ENCODE results near the gene ATP2A1.
"Not testable (repeated sequence)": the region's sequence is repeated elsewhere in the genome, so short reads cannot be mapped to it uniquely, and the experiment has no call there.

ATP2A1 gene

DNA sequence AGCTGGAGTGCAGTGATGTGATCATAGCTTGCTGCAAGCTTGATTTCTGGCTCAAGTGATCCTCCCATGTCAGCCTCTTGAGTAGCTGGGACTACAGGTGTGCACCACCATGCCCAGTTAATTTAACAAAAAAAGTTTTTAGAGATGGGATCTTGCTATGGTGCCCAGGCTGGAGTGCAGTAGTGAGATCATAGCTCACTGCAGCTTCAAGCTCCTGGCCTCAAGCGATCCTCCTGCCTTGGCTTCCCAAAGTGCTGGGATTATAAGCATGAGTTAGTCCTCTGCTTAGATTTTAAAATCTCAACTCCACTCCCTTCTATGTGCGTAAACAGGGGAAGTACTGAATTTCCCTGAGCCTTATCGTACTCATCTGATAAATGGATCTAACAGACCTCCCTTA is 40.4 kb downstream of the ATP2A1 start:
- DNase-seq (ENCODE audit: low spot score), result no peak
- peaks cover 27% of the 10 kb centered on the region for H3K36me3 Mint-ChIP-seq (ENCODE audit: low read depth)
- no peaks in the 10 kb centered on the region for H3K4me1 Mint-ChIP-seq (ENCODE audit: low read depth)
- no peak overlapping the region for H3K4me3 Mint-ChIP-seq
- no peaks in the 10 kb centered on the region for H3K9me3 Mint-ChIP-seq
- H3K27me3 Mint-ChIP-seq (ENCODE audit: low read depth), result no peaks in the 10 kb centered on the region
- no peak overlapping the region for H3K27ac Mint-ChIP-seq

DNA sequence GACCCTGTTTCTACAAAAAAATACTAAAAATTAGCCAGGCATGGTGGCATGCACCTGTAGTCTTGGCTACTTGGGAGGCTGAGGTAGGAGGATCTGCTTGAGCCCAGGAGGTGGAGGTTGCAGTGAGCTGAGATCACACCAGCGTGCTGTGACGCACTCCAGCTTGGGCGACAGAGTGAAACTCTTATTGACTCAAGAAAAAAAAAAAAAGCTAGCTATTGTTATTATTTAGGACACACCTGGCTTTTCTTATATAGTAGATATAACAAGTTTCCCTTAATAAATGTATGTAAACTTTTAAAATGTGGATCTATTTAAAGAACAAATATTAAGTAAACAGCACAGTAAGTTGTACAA is 44.9 kb downstream of the ATP2A1 start:
- Mint-ChIP-seq H3K4me3 (peak overlapping the region; percentile 70), H3K9me3 (no peaks in the 10 kb centered on the region), H3K4me1 (ENCODE audit: low read depth) (peaks cover 9% of the 10 kb centered on the region), H3K27ac (peak overlapping the region; percentile 78), H3K27me3 (ENCODE audit: low read depth) (no peaks in the 10 kb centered on the region), H3K36me3 (ENCODE audit: low read depth) (peaks cover 15% of the 10 kb centered on the region)
- DNase-seq (ENCODE audit: low spot score), result no peak

DNA sequence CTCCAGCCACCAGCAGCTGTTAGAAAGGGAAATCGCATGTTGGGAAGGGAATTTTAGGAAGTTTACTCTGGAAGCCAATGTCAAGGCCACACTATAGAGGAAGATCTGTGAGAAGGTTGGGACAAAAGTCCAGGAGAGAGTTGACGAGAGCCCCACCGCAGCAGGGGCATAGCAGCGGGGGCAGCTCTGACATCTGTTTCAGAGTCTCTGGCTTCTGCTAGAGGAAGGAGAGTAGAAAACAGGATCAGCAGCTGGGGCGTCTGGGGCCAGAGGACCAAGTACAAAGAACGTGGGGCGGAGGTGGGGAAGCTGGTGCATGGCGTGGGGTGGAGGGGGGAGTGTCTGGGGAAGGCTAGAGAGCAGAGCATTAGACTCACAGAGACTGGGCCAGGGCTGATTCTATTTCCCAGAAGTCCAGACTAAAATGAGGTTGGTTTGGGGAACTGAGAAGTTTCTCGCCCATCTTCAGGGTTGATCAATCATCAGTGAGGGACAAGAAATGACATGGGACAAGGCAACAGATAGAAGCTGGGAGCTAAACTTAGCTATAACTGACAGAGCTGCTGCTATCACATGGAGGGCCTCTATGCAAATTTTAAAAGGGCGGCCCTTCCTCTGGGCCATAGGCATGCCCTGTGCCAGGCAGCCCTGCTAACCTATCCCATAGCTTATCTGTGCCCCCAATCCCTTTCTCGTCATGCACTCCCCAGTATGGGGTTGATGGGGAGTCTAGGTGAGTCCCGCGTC is 45.5 kb downstream of the ATP2A1 start:
- no peaks in the 10 kb centered on the region for H3K9me3 Mint-ChIP-seq
- H3K27me3 Mint-ChIP-seq (ENCODE audit: low read depth), result no peaks in the 10 kb centered on the region
- peak overlapping the region; percentile 97 for H3K4me3 Mint-ChIP-seq
- H3K27ac Mint-ChIP-seq, result peak overlapping the region; percentile 78
- peaks cover 15% of the 10 kb centered on the region for H3K36me3 Mint-ChIP-seq (ENCODE audit: low read depth)
- no peak for DNase-seq (ENCODE audit: low spot score)
- H3K4me1 Mint-ChIP-seq (ENCODE audit: low read depth), result peaks cover 9% of the 10 kb centered on the region

DNA sequence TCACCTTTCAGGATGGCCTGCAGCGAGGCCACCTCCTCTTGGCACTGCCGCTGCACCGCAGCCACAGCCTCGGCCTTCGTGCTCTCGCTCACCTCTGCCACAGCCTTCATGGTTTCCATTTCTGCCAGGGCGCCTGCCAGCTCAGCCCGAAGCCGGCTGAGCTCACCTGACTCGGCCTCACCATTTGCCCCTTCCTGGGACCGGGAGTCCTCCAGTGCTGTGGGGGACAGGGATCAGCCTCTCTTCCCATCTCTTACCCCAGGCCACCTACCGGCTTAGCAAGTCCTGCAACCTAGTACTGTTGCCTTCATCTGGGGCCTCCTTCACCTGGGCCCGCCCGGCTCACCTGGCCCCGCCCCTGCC is 46.1 kb downstream of the ATP2A1 start:
- no peaks in the 10 kb centered on the region for H3K9me3 Mint-ChIP-seq
- no peak for DNase-seq (ENCODE audit: low spot score)
- H3K27ac Mint-ChIP-seq, result peak overlapping the region; percentile 99
- H3K4me1 Mint-ChIP-seq (ENCODE audit: low read depth), result peaks cover 9% of the 10 kb centered on the region
- no peaks in the 10 kb centered on the region for H3K27me3 Mint-ChIP-seq (ENCODE audit: low read depth)
- H3K36me3 Mint-ChIP-seq (ENCODE audit: low read depth), result peaks cover 11% of the 10 kb centered on the region
- H3K4me3 Mint-ChIP-seq, result peak overlapping the region; percentile 97

DNA sequence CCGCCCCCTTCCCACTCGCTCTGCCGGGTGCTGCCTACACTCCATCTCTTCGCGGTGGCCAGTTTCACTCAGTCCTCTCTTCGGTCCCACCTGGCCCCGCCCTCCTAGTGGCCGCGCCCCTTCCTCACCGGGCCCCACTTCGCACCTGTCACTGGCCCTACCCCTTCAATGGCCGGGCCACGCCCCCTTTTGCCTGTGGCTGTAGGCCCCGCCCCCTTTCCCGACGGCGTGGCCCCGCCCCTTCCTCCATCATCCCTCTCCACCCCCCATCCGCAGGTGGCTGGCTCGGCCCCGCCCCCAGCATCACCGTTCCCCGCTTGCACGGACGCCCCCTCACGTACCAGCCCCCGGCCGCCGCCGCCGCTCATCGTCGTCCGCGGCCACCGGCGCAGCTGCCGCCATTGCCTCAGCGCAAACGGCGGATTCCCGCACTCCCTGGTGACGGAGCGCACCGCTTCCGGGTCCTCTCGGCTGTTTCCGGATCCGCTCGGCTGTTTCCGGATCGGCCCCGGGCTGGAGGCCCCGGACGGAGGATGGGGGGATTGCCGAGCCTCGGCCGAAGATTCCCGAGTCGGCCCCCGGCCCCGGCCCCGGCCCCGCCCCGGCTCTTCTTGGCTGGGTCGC is 46.6 kb downstream of the ATP2A1 start, which contains the start of gene RABEP2:
RABEP2 (minus strand) TSS at position 477 of the 624 bp plus-strand sequence; CDS start at position 402, 75 bp downstream.
- Mint-ChIP-seq H3K27me3 (ENCODE audit: low read depth) (no peaks in the 10 kb centered on the region), H3K27ac (peak within 1 kb of the TSS; percentile 99), H3K9me3 (no peaks in the 10 kb centered on the region), H3K4me3 (peak within 1 kb of the TSS; percentile 97), H3K36me3 (ENCODE audit: low read depth) (peaks cover 7% of the 10 kb centered on the region), H3K4me1 (ENCODE audit: low read depth) (peaks cover 9% of the 10 kb centered on the region)
- DNase-seq (ENCODE audit: low spot score), result peak; percentile 93

DNA sequence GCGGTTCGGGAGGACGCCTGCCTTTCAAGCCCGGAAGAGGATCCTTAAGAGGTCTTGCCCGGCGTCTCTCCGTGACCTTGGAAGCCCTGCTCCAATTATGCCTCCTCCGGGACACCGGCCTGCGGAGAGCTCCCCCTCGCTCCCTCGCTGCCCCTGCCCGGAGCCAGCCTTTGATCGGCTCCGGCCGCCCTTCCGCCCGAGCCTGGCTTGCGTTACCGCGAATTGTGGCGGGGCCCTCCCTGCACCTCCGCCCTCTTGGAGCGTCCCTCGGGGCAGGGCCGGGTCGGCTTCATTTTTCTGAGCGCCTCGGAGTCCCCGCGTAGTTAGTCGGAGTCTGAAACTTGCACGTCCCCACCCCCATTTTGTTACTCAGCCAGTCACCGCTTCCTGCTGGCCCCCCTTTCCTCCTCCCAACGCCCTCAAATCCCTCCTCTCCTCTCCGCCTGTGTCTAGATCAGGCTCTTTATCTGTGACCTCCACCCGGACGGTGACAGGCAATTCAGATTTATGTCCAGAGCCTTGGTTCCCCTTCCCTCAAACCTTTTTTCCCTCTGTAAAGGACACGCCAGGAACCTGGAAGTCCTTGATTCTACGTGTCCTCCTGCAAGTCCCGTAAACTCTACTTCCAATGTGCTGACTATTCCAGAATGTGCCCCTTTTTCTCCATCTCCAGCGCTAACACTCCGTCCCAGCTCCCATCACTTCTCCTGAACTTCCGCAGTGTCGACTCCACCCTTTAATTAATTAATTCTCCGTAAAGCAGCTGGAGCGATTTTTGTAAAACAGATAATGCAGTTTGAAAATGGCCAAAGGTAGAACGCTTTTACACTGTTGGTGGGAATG is 47.3 kb downstream of the ATP2A1 start:
- Mint-ChIP-seq H3K4me3 (peak overlapping the region; percentile 97), H3K27ac (peak overlapping the region; percentile 99), H3K27me3 (ENCODE audit: low read depth) (no peaks in the 10 kb centered on the region), H3K9me3 (no peaks in the 10 kb centered on the region), H3K36me3 (ENCODE audit: low read depth) (peaks cover 6% of the 10 kb centered on the region), H3K4me1 (ENCODE audit: low read depth) (peaks cover 9% of the 10 kb centered on the region)
- DNase-seq (ENCODE audit: low spot score), result peak; percentile 86

DNA sequence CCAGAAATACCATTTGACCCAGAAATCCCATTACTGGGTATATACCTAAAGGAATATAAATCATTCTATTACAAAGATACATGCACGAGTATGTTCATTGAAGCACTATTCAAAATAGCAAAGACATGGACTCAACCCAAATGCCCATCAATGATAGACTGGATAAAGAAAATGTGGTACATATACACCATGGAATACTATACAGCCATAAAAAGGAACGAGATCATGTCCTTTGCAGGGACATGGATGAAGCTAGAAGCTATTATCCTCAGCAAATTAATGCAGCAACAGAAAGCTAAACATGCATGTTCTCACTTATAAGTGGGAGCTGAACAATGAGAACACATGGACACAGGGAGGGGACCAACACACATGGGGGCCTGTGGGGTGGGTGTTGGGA is 48.0 kb downstream of the ATP2A1 start:
- peaks cover 11% of the 10 kb centered on the region for H3K4me1 Mint-ChIP-seq (ENCODE audit: low read depth)
- H3K36me3 Mint-ChIP-seq (ENCODE audit: low read depth), result not testable (repeated sequence)

DNA sequence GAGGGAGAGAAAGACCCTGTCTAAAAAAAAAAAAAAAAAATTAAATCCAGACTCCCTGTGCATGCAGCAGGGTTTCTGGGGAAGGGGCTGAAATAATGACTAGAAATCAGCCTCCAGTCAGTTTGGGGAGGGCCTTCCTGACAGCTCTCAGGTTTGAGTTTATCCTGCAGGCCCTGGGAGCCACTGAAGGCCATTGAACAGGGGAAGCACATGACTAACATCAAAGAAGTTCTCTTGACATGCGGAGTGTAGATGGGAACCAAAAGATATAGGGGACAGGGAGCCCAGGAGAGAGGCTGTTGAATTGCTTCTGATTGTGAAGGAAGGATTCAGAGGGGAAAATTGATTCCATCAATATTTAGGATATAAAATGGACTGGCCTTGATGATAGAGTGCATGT is 49.5 kb downstream of the ATP2A1 start:
- Mint-ChIP-seq H3K36me3 (ENCODE audit: low read depth) (peaks cover 2% of the 10 kb centered on the region), H3K27me3 (ENCODE audit: low read depth) (no peaks in the 10 kb centered on the region), H3K27ac (no peak overlapping the region), H3K9me3 (no peaks in the 10 kb centered on the region), H3K4me3 (no peak overlapping the region), H3K4me1 (ENCODE audit: low read depth) (peaks cover 11% of the 10 kb centered on the region)
- no peak for DNase-seq (ENCODE audit: low spot score)

More for the DNA sequence above, 48.0 kb downstream of the ATP2A1 start:
- not testable (repeated sequence) for H3K27me3 Mint-ChIP-seq (ENCODE audit: low read depth); DNase-seq (ENCODE audit: low spot score); H3K9me3 Mint-ChIP-seq
- H3K27ac Mint-ChIP-seq, result peak overlapping the region; percentile 99
- peak overlapping the region; percentile 97 for H3K4me3 Mint-ChIP-seq

DNA sequence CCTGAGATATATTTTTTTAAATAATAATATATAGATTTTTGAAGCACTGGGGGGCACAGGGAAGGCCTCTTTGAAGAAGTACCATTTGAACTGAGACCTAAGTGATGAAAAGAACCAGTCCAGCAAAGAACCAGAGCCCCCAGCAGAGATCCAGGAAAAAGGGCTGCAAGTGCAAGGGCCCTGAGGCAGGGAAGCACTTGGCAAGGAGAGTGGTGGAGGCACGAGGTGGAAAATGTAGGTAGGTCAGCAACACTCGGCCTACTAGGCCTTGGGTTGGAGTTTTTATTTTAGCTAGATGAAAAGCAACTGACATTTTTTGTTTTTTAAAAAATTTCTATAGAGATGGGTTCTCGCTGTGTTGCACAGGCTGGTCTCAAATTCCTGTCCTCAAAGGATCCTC is 51.9 kb downstream of the ATP2A1 start:
- Mint-ChIP-seq H3K27me3 (ENCODE audit: low read depth) (no peaks in the 10 kb centered on the region), H3K27ac (no peak overlapping the region), H3K9me3 (no peaks in the 10 kb centered on the region), H3K4me3 (no peak overlapping the region), H3K36me3 (ENCODE audit: low read depth) (no peaks in the 10 kb centered on the region), H3K4me1 (ENCODE audit: low read depth) (peaks cover 10% of the 10 kb centered on the region)
- no peak for DNase-seq (ENCODE audit: low spot score)

DNA sequence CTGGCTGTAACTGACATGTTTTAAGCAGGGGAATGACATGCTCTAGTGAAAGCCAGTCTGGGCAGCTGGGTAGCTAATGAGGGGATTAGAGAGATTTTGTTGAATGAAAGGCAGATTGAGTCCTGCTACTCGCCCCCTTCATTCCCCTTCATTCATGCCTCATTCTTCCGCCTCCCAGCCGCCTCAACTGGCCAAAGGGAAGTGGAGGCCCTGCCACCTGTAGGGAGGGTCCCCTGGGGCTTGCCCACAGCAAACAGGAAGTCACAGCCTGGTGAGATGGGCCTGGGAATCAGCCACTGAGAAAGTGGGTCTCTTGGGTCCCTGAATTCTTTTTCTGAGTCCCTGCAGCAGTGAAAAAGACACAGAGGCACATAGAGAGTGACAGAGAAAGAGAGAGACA is 52.4 kb downstream of the ATP2A1 start:
- Mint-ChIP-seq H3K9me3 (no peaks in the 10 kb centered on the region), H3K27ac (peak overlapping the region; percentile 1), H3K36me3 (ENCODE audit: low read depth) (no peaks in the 10 kb centered on the region), H3K4me1 (ENCODE audit: low read depth) (peaks cover 9% of the 10 kb centered on the region), H3K27me3 (ENCODE audit: low read depth) (no peaks in the 10 kb centered on the region), H3K4me3 (no peak overlapping the region)
- no peak for DNase-seq (ENCODE audit: low spot score)

DNA sequence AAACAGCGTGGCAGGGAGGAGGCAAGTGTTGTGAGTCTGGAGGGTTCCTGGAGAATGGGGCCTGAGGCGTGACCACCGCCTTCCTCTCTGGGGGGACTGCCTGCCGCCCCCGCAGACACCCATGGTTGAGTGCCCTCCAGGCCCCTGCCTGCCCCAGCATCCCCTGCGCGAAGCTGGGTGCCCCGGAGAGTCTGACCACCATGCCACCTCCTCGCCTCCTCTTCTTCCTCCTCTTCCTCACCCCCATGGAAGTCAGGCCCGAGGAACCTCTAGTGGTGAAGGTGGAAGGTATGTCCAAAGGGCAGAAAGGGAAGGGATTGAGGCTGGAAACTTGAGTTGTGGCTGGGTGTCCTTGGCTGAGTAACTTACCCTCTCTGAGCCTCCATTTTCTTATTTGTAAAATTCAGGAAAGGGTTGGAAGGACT is 53.5 kb downstream of the ATP2A1 start, which contains the start of gene CD19:
CD19 (plus strand) TSS at position 171 of the 425 bp plus-strand sequence; CDS start at position 201, 30 bp downstream.
- Mint-ChIP-seq H3K27ac (peak within 1 kb of the TSS; percentile 1), H3K4me1 (ENCODE audit: low read depth) (peaks cover 12% of the 10 kb centered on the region), H3K27me3 (ENCODE audit: low read depth) (no peaks in the 10 kb centered on the region), H3K36me3 (ENCODE audit: low read depth) (no peaks in the 10 kb centered on the region), H3K4me3 (no peak within 1 kb of the TSS), H3K9me3 (no peaks in the 10 kb centered on the region)
- DNase-seq (ENCODE audit: low spot score), result no peak

DNA sequence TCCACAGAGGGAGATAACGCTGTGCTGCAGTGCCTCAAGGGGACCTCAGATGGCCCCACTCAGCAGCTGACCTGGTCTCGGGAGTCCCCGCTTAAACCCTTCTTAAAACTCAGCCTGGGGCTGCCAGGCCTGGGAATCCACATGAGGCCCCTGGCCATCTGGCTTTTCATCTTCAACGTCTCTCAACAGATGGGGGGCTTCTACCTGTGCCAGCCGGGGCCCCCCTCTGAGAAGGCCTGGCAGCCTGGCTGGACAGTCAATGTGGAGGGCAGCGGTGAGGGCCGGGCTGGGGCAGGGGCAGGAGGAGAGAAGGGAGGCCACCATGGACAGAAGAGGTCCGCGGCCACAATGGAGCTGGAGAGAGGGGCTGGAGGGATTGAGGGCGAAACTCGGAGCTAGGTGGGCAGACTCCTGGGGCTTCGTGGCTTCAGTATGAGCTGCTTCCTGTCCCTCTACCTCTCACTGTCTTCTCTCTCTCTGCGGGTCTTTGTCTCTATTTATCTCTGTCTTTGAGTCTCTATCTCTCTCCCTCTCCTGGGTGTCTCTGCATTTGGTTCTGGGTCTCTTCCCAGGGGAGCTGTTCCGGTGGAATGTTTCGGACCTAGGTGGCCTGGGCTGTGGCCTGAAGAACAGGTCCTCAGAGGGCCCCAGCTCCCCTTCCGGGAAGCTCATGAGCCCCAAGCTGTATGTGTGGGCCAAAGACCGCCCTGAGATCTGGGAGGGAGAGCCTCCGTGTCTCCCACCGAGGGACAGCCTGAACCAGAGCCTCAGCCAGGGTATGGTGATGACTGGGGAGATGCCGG is 54.3 kb downstream of the ATP2A1 start:
- DNase-seq (ENCODE audit: low spot score), result no peak
- Mint-ChIP-seq H3K4me3 (no peak overlapping the region), H3K27ac (no peak overlapping the region), H3K36me3 (ENCODE audit: low read depth) (no peaks in the 10 kb centered on the region), H3K9me3 (no peaks in the 10 kb centered on the region), H3K27me3 (ENCODE audit: low read depth) (no peaks in the 10 kb centered on the region), H3K4me1 (ENCODE audit: low read depth) (peaks cover 12% of the 10 kb centered on the region)

DNA sequence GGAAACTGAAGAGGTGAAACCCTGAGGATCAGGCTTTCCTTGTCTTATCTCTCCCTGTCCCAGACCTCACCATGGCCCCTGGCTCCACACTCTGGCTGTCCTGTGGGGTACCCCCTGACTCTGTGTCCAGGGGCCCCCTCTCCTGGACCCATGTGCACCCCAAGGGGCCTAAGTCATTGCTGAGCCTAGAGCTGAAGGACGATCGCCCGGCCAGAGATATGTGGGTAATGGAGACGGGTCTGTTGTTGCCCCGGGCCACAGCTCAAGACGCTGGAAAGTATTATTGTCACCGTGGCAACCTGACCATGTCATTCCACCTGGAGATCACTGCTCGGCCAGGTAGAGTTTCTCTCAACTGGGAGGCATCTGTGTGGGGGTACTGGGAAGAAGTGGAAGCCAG is 54.9 kb downstream of the ATP2A1 start:
- no peak for DNase-seq (ENCODE audit: low spot score)
- Mint-ChIP-seq H3K27me3 (ENCODE audit: low read depth) (no peaks in the 10 kb centered on the region), H3K36me3 (ENCODE audit: low read depth) (no peaks in the 10 kb centered on the region), H3K4me1 (ENCODE audit: low read depth) (peaks cover 12% of the 10 kb centered on the region), H3K27ac (no peak overlapping the region), H3K4me3 (no peak overlapping the region), H3K9me3 (no peaks in the 10 kb centered on the region)
